H9 (cell line): ENCODE results near the gene LRFN2. TPM values are rescaled to one million over a fixed set of nuclear protein-coding genes. Genes with fewer than 3 reads are reported as not detected.

Experiments used
- DNase-seq: peaks from one replicate; pipeline ENCODE4 v3.0.0-alpha.2; 2017
- H2AFZ ChIP-seq: one replicate; pipeline ENCODE4 v1.6.1; 2013; ENCODE audit warnings: mild to moderate bottlenecking, low read length, control low read depth, moderate library complexity
- H2AK5ac ChIP-seq: 2 replicates; pipeline ENCODE4 v1.6.1; 2013; ENCODE audit warnings: low read length, control low read depth, mixed read lengths; ENCODE audit not compliant: insufficient read length
- H2BK120ac ChIP-seq: one replicate; pipeline ENCODE4 v1.6.1; 2013; ENCODE audit warnings: low read depth, mild to moderate bottlenecking, low read length, control low read depth, inconsistent platforms; ENCODE audit not compliant: poor library complexity, severe bottlenecking
- H2BK12ac ChIP-seq: 2 replicates; pipeline ENCODE4 v1.6.1; 2013; ENCODE audit warnings: low read length, control low read depth, mixed read lengths, low read depth; ENCODE audit not compliant: insufficient read length
- H2BK15ac ChIP-seq: 2 replicates; pipeline ENCODE4 v1.6.1; 2013; ENCODE audit warnings: low read depth, low read length, control low read depth
- H2BK20ac ChIP-seq: one replicate; pipeline ENCODE4 v1.6.1; 2013; ENCODE audit warnings: low read depth, mild to moderate bottlenecking, low read length, control low read depth, inconsistent platforms; ENCODE audit not compliant: poor library complexity, severe bottlenecking
- H2BK5ac ChIP-seq: 2 replicates; pipeline ENCODE4 v1.6.1; 2013; ENCODE audit warnings: low read length, control low read depth, mixed read lengths; ENCODE audit not compliant: insufficient read length
- H3K14ac ChIP-seq: 2 replicates; pipeline ENCODE4 v1.6.1; 2013; ENCODE audit warnings: low read length, control low read depth; ENCODE audit not compliant: insufficient read depth
- H3K18ac ChIP-seq: 2 replicates; pipeline ENCODE4 v1.6.1; 2013; ENCODE audit warnings: low read depth, mild to moderate bottlenecking, mixed read lengths, low read length, control low read depth; ENCODE audit not compliant: insufficient read length
- H3K23ac ChIP-seq: 2 replicates; pipeline ENCODE4 v1.6.1; 2013; ENCODE audit warnings: low read length, control low read depth, mixed read lengths, low read depth; ENCODE audit not compliant: insufficient read length
- H3K23me2 ChIP-seq: 2 replicates; pipeline ENCODE4 v1.6.1; 2013; ENCODE audit warnings: low read depth, mild to moderate bottlenecking, mixed read lengths, low read length, control low read depth; ENCODE audit not compliant: insufficient read length, poor library complexity, severe bottlenecking
- H3K27ac ChIP-seq: 2 replicates; pipeline ENCODE4 v1.5.1; 2013; ENCODE audit warnings: low read length, control low read depth, mixed read lengths, low read depth; ENCODE audit not compliant: insufficient read length
- H3K27me3 ChIP-seq: 2 replicates; pipeline ENCODE4 v1.6.1; 2013; ENCODE audit warnings: low read length, control low read depth, inconsistent platforms; ENCODE audit not compliant: insufficient read depth
- H3K4ac ChIP-seq: 2 replicates; pipeline ENCODE4 v1.6.1; 2013; ENCODE audit warnings: low read depth, mild to moderate bottlenecking, control low read depth, inconsistent platforms, low read length, moderate library complexity
- H3K4me1 ChIP-seq: 2 replicates; pipeline ENCODE4 v1.6.1; 2013; ENCODE audit warnings: low read length, control low read depth, inconsistent platforms; ENCODE audit not compliant: insufficient read depth
- H3K4me2 ChIP-seq: 2 replicates; pipeline ENCODE4 v1.6.1; 2013; ENCODE audit warnings: low read length, control low read depth, mixed read lengths; ENCODE audit not compliant: insufficient read length, insufficient read depth
- H3K56ac ChIP-seq: 2 replicates; pipeline ENCODE4 v1.6.1; 2013; ENCODE audit warnings: low read depth, mild to moderate bottlenecking, mixed read lengths, low read length, control low read depth; ENCODE audit not compliant: insufficient read length
- H3K79me1 ChIP-seq: 2 replicates; pipeline ENCODE4 v1.6.1; 2013; ENCODE audit warnings: low read depth, mild to moderate bottlenecking, moderate library complexity, low read length, control low read depth, inconsistent platforms; ENCODE audit not compliant: insufficient read depth, poor library complexity, severe bottlenecking
- H3K79me2 ChIP-seq: 2 replicates; pipeline ENCODE4 v1.6.1; 2013; ENCODE audit warnings: low read length, control low read depth, inconsistent platforms; ENCODE audit not compliant: insufficient read depth
- H3K9ac ChIP-seq: 2 replicates; pipeline ENCODE4 v1.6.1; 2013; ENCODE audit warnings: low read length, control low read depth, mixed read lengths; ENCODE audit not compliant: insufficient read length; ENCODE audit errors: extremely low read depth
- H3K9me3 ChIP-seq: one replicate; pipeline ENCODE4 v1.6.1; 2013; ENCODE audit warnings: low read depth, low read length, inconsistent platforms; ENCODE audit not compliant: control insufficient read depth
- H3T11ph ChIP-seq: one replicate; pipeline ENCODE4 v1.6.1; 2013; ENCODE audit warnings: mild to moderate bottlenecking, low read length, control low read depth, inconsistent platforms
- H4K20me1 ChIP-seq: one replicate; pipeline ENCODE4 v1.6.1; 2013; ENCODE audit not compliant: control insufficient read depth, insufficient read length, insufficient read depth
- H4K5ac ChIP-seq: 2 replicates; pipeline ENCODE4 v1.6.1; 2013; ENCODE audit warnings: low read depth, mild to moderate bottlenecking, mixed read lengths, low read length, control low read depth; ENCODE audit not compliant: insufficient read length
- H4K8ac ChIP-seq: replicated peaks from 2 replicates; pipeline ENCODE4 v1.6.1; 2013; ENCODE audit warnings: low read length, control low read depth, mixed read lengths, low read depth; ENCODE audit not compliant: insufficient read length
- H4K91ac ChIP-seq: 2 replicates; pipeline ENCODE4 v1.6.1; 2013; ENCODE audit warnings: low read depth, mild to moderate bottlenecking, moderate library complexity, mixed read lengths, low read length, control low read depth; ENCODE audit not compliant: insufficient read length
- H3K27ac Mint-ChIP-seq, 3 experiments: 2 replicates in 2 of 3; 3 replicates in 1 of 3; pipeline ENCODE4 v1.8.0; 2020 to 2021; ENCODE audit warnings: mixed read lengths in 3 of 3, mild to moderate bottlenecking in 1 of 3, moderate library complexity in 1 of 3
- H3K27me3 Mint-ChIP-seq: 2 replicates; pipeline ENCODE4 v1.8.0; 2021; ENCODE audit warnings: low read depth, mild to moderate bottlenecking, moderate library complexity, mixed read lengths
- H3K36me3 Mint-ChIP-seq, 3 experiments: 2 replicates in 2 of 3; 3 replicates in 1 of 3; pipeline ENCODE4 v1.8.0; 2020 to 2021; ENCODE audit warnings: low read depth in 3 of 3, mixed read lengths in 3 of 3; ENCODE audit not compliant: insufficient read depth in 1 of 3
- H3K4me1 Mint-ChIP-seq, 2 experiments: 2 replicates each; pipeline ENCODE4 v1.8.0; 2020; ENCODE audit warnings: mixed read lengths in 2 of 2
- H3K4me3 Mint-ChIP-seq, 2 experiments: 2 replicates in 1 of 2; 3 replicates in 1 of 2; pipeline ENCODE4 v1.8.0; 2020 to 2021; ENCODE audit warnings: mild to moderate bottlenecking in 2 of 2, mixed read lengths in 2 of 2, moderate library complexity in 1 of 2
- H3K9me3 Mint-ChIP-seq, 2 experiments: 2 replicates in 1 of 2; 3 replicates in 1 of 2; pipeline ENCODE4 v1.8.0; 2020; ENCODE audit warnings: mild to moderate bottlenecking in 2 of 2, mixed read lengths in 2 of 2, moderate library complexity in 1 of 2
- CTCF ChIP-seq: fragments of 200-600 bp; sonication (generic); conservative IDR thresholded peaks from 3 replicates; pipeline ENCODE4 v1.8.0; 2021; ENCODE audit warnings: antibody characterized with exemption, mild to moderate bottlenecking
- WGBS: extraction: QIAGEN DNeasy Blood & Tissue Kit; methylation state at CpG from one replicate; pipeline ENCODE4 v1.1.7; 2013; ENCODE audit warnings: missing lambda C conversion rate, low lambda C conversion rate, mixed read lengths; ENCODE audit not compliant: insufficient read length; ENCODE audit errors: extremely low coverage; 5-methylcytosine and 5-hydroxymethylcytosine counted together
- total RNA-seq: library from RNA; stranded (reverse); gene quantifications from 2 replicates; pipeline ENCODE4 v1.2.1, GENCODE V29; 2021

The LRFN2 gene
- total RNA-seq, 1 experiment from 2014 or later, result 0.11 TPM

GRCh38 chr6:40442591-40442990, 144.6 kb downstream of the LRFN2 start:
- H2BK120ac ChIP-seq, result no peak overlapping the region
- no peak overlapping the region for H3K4ac ChIP-seq
- no peak overlapping the region for H3K18ac ChIP-seq
- no peak overlapping the region for H2BK20ac ChIP-seq
- DNase-seq, result no peak
- no peak overlapping the region for H2AK5ac ChIP-seq
- H3K27me3 Mint-ChIP-seq, result peaks cover 2% of the 10 kb centered on the region
- no peaks in the 10 kb centered on the region for H3K79me1 ChIP-seq
- H3T11ph ChIP-seq, result no peak overlapping the region
- H3K4me2 ChIP-seq, result no peak overlapping the region
- WGBS, result no CpG with 5 or more reads among the region's 3 CpGs
- H3K4me1 Mint-ChIP-seq, result peaks cover 27 to 34% of the 10 kb centered on the region in 2 experiments
- no peak overlapping the region for H4K8ac ChIP-seq
- H2AFZ ChIP-seq, result no peak overlapping the region
- TF ChIP-seq CTCF, result no peak
- no peak overlapping the region for H3K4me3 Mint-ChIP-seq
- no peak overlapping the region for H3K23ac ChIP-seq
- no peak overlapping the region; a peak in 1 of 7 replicates for H3K27ac Mint-ChIP-seq
- no peak overlapping the region for H3K9ac ChIP-seq
- H3K9me3 Mint-ChIP-seq, result no peaks in the 10 kb centered on the region; a peak in 1 of 5 replicates
- no peak overlapping the region for H4K91ac ChIP-seq
- H4K5ac ChIP-seq, result no peak overlapping the region
- no peak overlapping the region for H3K27ac ChIP-seq
- no peak overlapping the region for H3K56ac ChIP-seq
- H4K20me1 ChIP-seq, result no peaks in the 10 kb centered on the region
- no peaks in the 10 kb centered on the region for H3K9me3 ChIP-seq
- no peak overlapping the region for H3K14ac ChIP-seq
- no peak overlapping the region for H2BK15ac ChIP-seq
- H3K79me2 ChIP-seq, result no peaks in the 10 kb centered on the region
- peaks cover 0 to 3% (median 0%) of the 10 kb centered on the region in 3 experiments; a peak in 1 of 7 replicates for H3K36me3 Mint-ChIP-seq
- H2BK12ac ChIP-seq, result no peak overlapping the region
- no peaks in the 10 kb centered on the region for H3K27me3 ChIP-seq
- peaks cover 2% of the 10 kb centered on the region; the same call in 1 of the 2 replicates for H3K4me1 ChIP-seq
- H3K23me2 ChIP-seq, result no peaks in the 10 kb centered on the region
- H2BK5ac ChIP-seq, result no peak overlapping the region
